Measurements from ENCODE around the gene PCDHGC3.

PCDHGC3 gene

GRCh38 chr5:141475625-141476131 is at the start of gene PCDHGC3:
Gene PCDHGC3 (plus strand): TSS chr5:141475966. CDS start chr5:141476117, 151 bp downstream.
- POLR2A ChIA-PET: interaction anchor here (0.6 to 1.8 kb wide), 11 partner anchors 8 to 155 kb away, joined by 3 to 11 read pairs (median 4); partner anchors contain the start of genes PCDHGC4 and TAF7
- H3K9me3 ChIP-seq (ENCODE audit: control insufficient read depth, insufficient read depth, low read depth, low read length): no peaks in the 10 kb centered on the region
- peak within 1 kb of the TSS; percentile 43; the same call in 1 of the 2 replicates for H3K27ac ChIP-seq (ENCODE audit: extremely low read depth, low read depth, low read length)
- peak within 1 kb of the TSS; percentile 44 for H3K4me3 ChIP-seq (ENCODE audit: low read depth, low read length)
- 0 out of 2 replicates have a peak, but pooled peaks cover 4% of the 10 kb centered on the region for H3K4me1 ChIP-seq (ENCODE audit: control insufficient read depth, insufficient read depth, low read length)
- CTCF ChIA-PET: interaction anchor here (0.6 to 2.1 kb wide), 16 partner anchors 9 to 125 kb away, joined by 3 to 16 read pairs (median 4); partner anchors contain the start of genes PCDHGA11 and PCDHGA12
- H3K36me3 ChIP-seq (ENCODE audit: control insufficient read depth in 2 of 2, insufficient read depth in 1 of 2, low read length in 2 of 2): no peaks in the 10 kb centered on the region
- TF ChIP-seq MEIS1 (CRISPR knock-in tag; IDR thresholded peaks at IDR 0.05; ENCODE audit: borderline replicate concordance) (no peak), ZNF654 (tag by site-specific recombination; IDR thresholded peaks at IDR 0.05; ENCODE audit: low read depth) (peak; percentile 32), ZBTB6 (tag by site-specific recombination; IDR thresholded peaks at IDR 0.05) (no peak), ZSCAN23 (tag by site-specific recombination; IDR thresholded peaks at IDR 0.05) (no peak), ZNF624 (tag by site-specific recombination; IDR thresholded peaks at IDR 0.05) (no peak), CTCF (tag by site-specific recombination; IDR thresholded peaks at IDR 0.05) (peak; percentile 59), ZNF157 (tag by site-specific recombination; IDR thresholded peaks at IDR 0.05) (no peak), ZFP41 (tag by site-specific recombination; IDR thresholded peaks at IDR 0.05; ENCODE audit: borderline replicate concordance) (no peak), ZBTB8A (tag by site-specific recombination; IDR thresholded peaks at IDR 0.05) (peak; percentile 78), ZNF341 (tag by site-specific recombination; IDR thresholded peaks at IDR 0.05; ENCODE audit: low read depth) (peak; percentile 69), ZIC2 (tag by site-specific recombination; IDR thresholded peaks at IDR 0.05) (peak; percentile 51; the same call in 1 of the 2 replicates), SP2 (tag by site-specific recombination; IDR thresholded peaks at IDR 0.05) (peak; percentile 82), ZBTB10 (tag by site-specific recombination; IDR thresholded peaks at IDR 0.05) (peak; percentile 35; the same call in 1 of the 2 replicates), ZNF843 (tag by site-specific recombination; IDR thresholded peaks at IDR 0.05) (0 out of 2 replicates have a peak, but pooled peaks have one; percentile 9), ZNF114 (tag by site-specific recombination; IDR thresholded peaks at IDR 0.05) (no peak), ZBTB17 (tag by site-specific recombination; IDR thresholded peaks at IDR 0.05) (peak; percentile 73), ZBTB11 (tag by site-specific recombination; conservative IDR thresholded peaks at IDR 0.05; ENCODE audit: low read depth) (peak; percentile 26; the same call in 1 of the 2 replicates), HOXC10 (CRISPR knock-in tag; IDR thresholded peaks at IDR 0.05) (no peak), ZNF501 (tag by site-specific recombination; IDR thresholded peaks at IDR 0.05) (0 out of 2 replicates have a peak, but pooled peaks have one; percentile 39), MYNN (tag by site-specific recombination; IDR thresholded peaks at IDR 0.05; ENCODE audit: borderline replicate concordance) (no peak), ZNF394 (tag by site-specific recombination; IDR thresholded peaks at IDR 0.05; ENCODE audit: borderline replicate concordance) (peak; percentile 29; the same call in 1 of the 2 replicates), ELK4 (IDR thresholded peaks at IDR 0.05; ENCODE audit: borderline replicate concordance, low read depth, low read length) (no peak), ZNF610 (tag by site-specific recombination; IDR thresholded peaks at IDR 0.05; ENCODE audit: borderline replicate concordance) (no peak), ZNF175 (tag by site-specific recombination; IDR thresholded peaks at IDR 0.05) (no peak), KLF10 (tag by site-specific recombination; IDR thresholded peaks at IDR 0.05) (peak; percentile 63; the same call in 1 of the 2 replicates), ZNF335 (tag by site-specific recombination; conservative IDR thresholded peaks at IDR 0.05) (peak; percentile 94)

Measured in HEK293 (cell line).